NCI-H187 (cell line): ENCODE results near the gene USP21.

Experiments
- DNase-seq, 2 experiments: peaks; one replicate each; lab custom pipeline; 2025; lab: John Stamatoyannopoulos, UW

Gene USP21

GRCh38 chr1:161193561-161194235, 34.4 kb downstream of the USP21 start:
- no peak for DNase-seq

GRCh38 chr1:161195171-161195570, 35.9 kb downstream of the USP21 start:
- DNase-seq, result no peak

- no peak for DNase-seq
These were observed 36.8 kb downstream of the USP21 start for GRCh38 chr1:161196111-161196510.

GRCh38 chr1:161196521-161197451, 37.5 kb downstream of the USP21 start:
- DNase-seq, result no peak

- no peak for DNase-seq
These were observed 38.4 kb downstream of the USP21 start for GRCh38 chr1:161197560-161198193.

GRCh38 chr1:161198194-161198896, 39.0 kb downstream of the USP21 start:
- DNase-seq, result peak in 1 of 2 experiments; percentile 23

- DNase-seq, result no peak
These were observed 39.7 kb downstream of the USP21 start, which contains the start of gene ADAMTS4 for GRCh38 chr1:161198897-161199431. Gene ADAMTS4, minus strand, starts transcription at chr1:161199054. Its CDS starts 427 bp downstream, at chr1:161198627.

- DNase-seq, result no peak
These were observed 40.3 kb downstream of the USP21 start for GRCh38 chr1:161199506-161200139.

GRCh38 chr1:161200421-161200991, 41.2 kb downstream of the USP21 start:
- no peak for DNase-seq

GRCh38 chr1:161200992-161201835, 41.9 kb downstream of the USP21 start:
- DNase-seq, result no peak

- DNase-seq, result peak; percentile 99 to 100
These were observed 42.8 kb downstream of the USP21 start, which contains the start of gene NDUFS2 for GRCh38 chr1:161201836-161202712. Gene NDUFS2, plus strand, starts transcription at chr1:161202367. Its CDS starts 19 bp downstream, at chr1:161202386.

GRCh38 chr1:161206411-161207140, 47.3 kb downstream of the USP21 start:
- no peak for DNase-seq

GRCh38 chr1:161207173-161207572, 47.9 kb downstream of the USP21 start:
- no peak for DNase-seq

- peak; percentile 43 to 77 for DNase-seq
These were observed 50.6 kb downstream of the USP21 start for GRCh38 chr1:161209790-161210409.

- DNase-seq, result no peak
These were observed 55.1 kb downstream of the USP21 start for GRCh38 chr1:161214369-161214768.

- no peak for DNase-seq
These were observed 55.8 kb downstream of the USP21 start, which contains the start of gene FCER1G for GRCh38 chr1:161215076-161215475. Gene FCER1G, plus strand, starts transcription at chr1:161215295. Its CDS starts 27 bp downstream, at chr1:161215322.
